Smooth muscle cell (in vitro differentiated cells): ENCODE measurements around the gene CFAP99. TPM values are rescaled to one million over a fixed set of nuclear protein-coding genes. Genes with fewer than 3 reads are reported as not detected.

Source experiments
- DNase-seq: peaks from one replicate; lab custom pipeline; 2025; ENCODE audit not compliant: unreplicated experiment; lab: John Stamatoyannopoulos, UW
- H2AFZ ChIP-seq: fragments of 200-600 bp; sonication (generic); 2 replicates; pipeline ENCODE4 v1.6.0; 2016; ENCODE audit warnings: antibody characterized with exemption, low read depth, mild to moderate bottlenecking
- H3F3A ChIP-seq: fragments of 200-600 bp; sonication (generic); 2 replicates; pipeline ENCODE4 v1.6.0; 2017; ENCODE audit warnings: antibody characterized with exemption, low read depth
- H3K27ac ChIP-seq: fragments of 200-600 bp; sonication (generic); 2 replicates; pipeline ENCODE4 v1.5.1; 2016; ENCODE audit warnings: low read depth, mild to moderate bottlenecking
- H3K27me3 ChIP-seq: fragments of 200-600 bp; sonication (generic); 2 replicates; pipeline ENCODE4 v1.6.1; 2016; ENCODE audit warnings: low read depth, mild to moderate bottlenecking
- H3K36me3 ChIP-seq: fragments of 200-600 bp; sonication (generic); 2 replicates; pipeline ENCODE4 v1.5.1; 2016; ENCODE audit warnings: low read depth
- H3K4me1 ChIP-seq: fragments of 200-600 bp; sonication (generic); 2 replicates; pipeline ENCODE4 v1.5.1; 2016; ENCODE audit warnings: low read depth
- H3K4me2 ChIP-seq: fragments of 200-600 bp; sonication (generic); 2 replicates; pipeline ENCODE4 v1.6.0; 2016; ENCODE audit warnings: mild to moderate bottlenecking
- H3K4me3 ChIP-seq: fragments of 200-600 bp; sonication (generic); 2 replicates; pipeline ENCODE4 v1.5.1; 2016; ENCODE audit warnings: mild to moderate bottlenecking
- H3K79me2 ChIP-seq: fragments of 200-600 bp; sonication (generic); 2 replicates; pipeline ENCODE4 v1.6.0; 2016; ENCODE audit warnings: low read depth, mild to moderate bottlenecking
- H3K9ac ChIP-seq: fragments of 200-600 bp; sonication (generic); 2 replicates; pipeline ENCODE4 v1.6.0; 2016; ENCODE audit warnings: low read depth
- H3K9me3 ChIP-seq: fragments of 200-600 bp; sonication (generic); replicated peaks from 2 replicates; pipeline ENCODE4 v1.5.1; 2016; ENCODE audit warnings: low read depth
- H4K20me1 ChIP-seq: fragments of 200-600 bp; sonication (generic); 2 replicates; pipeline ENCODE4 v1.6.0; 2016; ENCODE audit warnings: low read depth
- WGBS: methylation state at CpG from one replicate; pipeline ENCODE4 v1.1.7; 2016; ENCODE audit warnings: low lambda C conversion rate; 5-methylcytosine and 5-hydroxymethylcytosine counted together
- polyA plus RNA-seq: library from polyadenylated mRNA; unstranded; fragments of >200 nt; fragmentation: Nextera tagmentation; extraction: Ambion mirVana; gene quantifications from 2 replicates; pipeline ENCODE4 v1.2.1, GENCODE V29; 2016
- total RNA-seq: library from RNA; depleted of rRNA; stranded (reverse); fragments of >200 nt; gene quantifications from 2 replicates; pipeline ENCODE4 v1.2.3, GENCODE V29; 2014
- TF ChIP-seq, protein P1 (sequence below): fragments of 200-600 bp; sonication (generic); IDR thresholded peaks from 2 replicates; pipeline ENCODE4 v1.5.1; 2017; ENCODE audit warnings: borderline replicate concordance, mild to moderate bottlenecking, antibody characterized with exemption; ENCODE audit not compliant: insufficient read depth, poor library complexity, severe bottlenecking

CFAP99 gene
- total and polyA plus RNA-seq, 2 experiments from 2014 or later, result not detected

DNA sequence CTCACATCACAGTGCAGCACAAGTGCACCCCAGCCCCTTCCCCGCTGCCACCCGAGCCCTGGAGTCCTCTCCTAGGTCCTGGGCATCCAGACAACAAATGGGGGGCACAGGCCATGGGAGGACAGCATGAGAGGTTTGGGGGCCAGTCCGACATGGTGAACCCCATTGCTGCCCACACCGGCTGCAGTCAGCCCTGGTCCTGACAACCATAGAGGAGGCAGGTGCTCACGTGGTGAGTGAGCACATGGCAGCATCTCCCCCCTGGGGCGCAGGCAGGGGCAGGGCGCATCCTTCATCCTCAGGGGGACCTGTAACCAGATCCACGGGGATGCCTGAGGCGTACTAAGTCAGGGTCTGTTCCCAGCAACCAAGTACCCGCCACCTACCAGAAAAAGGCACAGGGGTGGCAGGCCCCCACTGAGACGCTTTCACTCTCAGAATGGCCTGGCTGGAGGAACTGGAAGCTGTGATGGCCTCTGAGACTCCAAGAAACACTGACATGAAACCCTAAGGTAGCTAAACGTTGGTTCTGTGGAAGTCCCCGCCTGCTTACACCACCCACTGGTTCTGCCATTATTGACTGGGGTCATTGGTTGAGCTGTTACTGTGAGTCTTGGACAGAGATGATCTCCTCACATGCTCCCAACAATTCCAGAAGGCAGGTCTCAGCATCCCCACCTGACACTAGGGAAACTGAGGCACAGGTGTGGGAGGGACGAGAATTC lies 6.8 kb upstream of the CFAP99 start:
- peaks cover 4% of the 10 kb centered on the region for H3F3A ChIP-seq
- H3K36me3 ChIP-seq, result no peaks in the 10 kb centered on the region
- peak overlapping the region; percentile 75 for H3K4me2 ChIP-seq
- peaks cover 8% of the 10 kb centered on the region for H3K4me1 ChIP-seq
- no peak overlapping the region for H3K27ac ChIP-seq
- H3K9me3 ChIP-seq, result no peaks in the 10 kb centered on the region
- WGBS, result 90% methylated on average over 14 of the region's 14 CpGs
- H3K4me3 ChIP-seq, result no peak overlapping the region
- no peak for DNase-seq
- H3K27me3 ChIP-seq, result peaks cover 36% of the 10 kb centered on the region
- TF ChIP-seq, protein P1, sequence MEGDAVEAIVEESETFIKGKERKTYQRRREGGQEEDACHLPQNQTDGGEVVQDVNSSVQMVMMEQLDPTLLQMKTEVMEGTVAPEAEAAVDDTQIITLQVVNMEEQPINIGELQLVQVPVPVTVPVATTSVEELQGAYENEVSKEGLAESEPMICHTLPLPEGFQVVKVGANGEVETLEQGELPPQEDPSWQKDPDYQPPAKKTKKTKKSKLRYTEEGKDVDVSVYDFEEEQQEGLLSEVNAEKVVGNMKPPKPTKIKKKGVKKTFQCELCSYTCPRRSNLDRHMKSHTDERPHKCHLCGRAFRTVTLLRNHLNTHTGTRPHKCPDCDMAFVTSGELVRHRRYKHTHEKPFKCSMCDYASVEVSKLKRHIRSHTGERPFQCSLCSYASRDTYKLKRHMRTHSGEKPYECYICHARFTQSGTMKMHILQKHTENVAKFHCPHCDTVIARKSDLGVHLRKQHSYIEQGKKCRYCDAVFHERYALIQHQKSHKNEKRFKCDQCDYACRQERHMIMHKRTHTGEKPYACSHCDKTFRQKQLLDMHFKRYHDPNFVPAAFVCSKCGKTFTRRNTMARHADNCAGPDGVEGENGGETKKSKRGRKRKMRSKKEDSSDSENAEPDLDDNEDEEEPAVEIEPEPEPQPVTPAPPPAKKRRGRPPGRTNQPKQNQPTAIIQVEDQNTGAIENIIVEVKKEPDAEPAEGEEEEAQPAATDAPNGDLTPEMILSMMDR, result no peak
- H3K9ac ChIP-seq, result no peak overlapping the region
- no peak overlapping the region for H2AFZ ChIP-seq
- H4K20me1 ChIP-seq, result no peaks in the 10 kb centered on the region
- no peaks in the 10 kb centered on the region for H3K79me2 ChIP-seq

DNA sequence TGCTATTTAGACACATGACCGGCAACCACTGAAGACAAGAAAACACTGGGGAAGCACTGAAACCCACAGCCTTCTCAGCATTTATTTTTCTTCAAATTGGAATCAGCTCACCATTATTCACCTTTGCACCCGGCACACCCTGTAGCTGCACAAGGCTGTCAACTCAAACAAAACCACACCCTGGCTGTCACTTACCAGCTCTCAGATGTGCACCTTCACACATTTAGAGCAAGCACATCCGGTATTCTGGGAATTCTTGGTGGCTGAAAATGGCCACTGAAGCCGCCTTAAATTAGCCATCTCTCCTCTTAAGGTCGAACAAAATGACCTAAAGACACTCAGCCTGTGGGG lies 6.2 kb upstream of the CFAP99 start:
- Histone ChIP-seq H4K20me1 (no peaks in the 10 kb centered on the region), H3K9me3 (no peaks in the 10 kb centered on the region), H3K9ac (peak overlapping the region; percentile 42), H3K27ac (peak overlapping the region; percentile 59), H3K4me1 (peaks cover 9% of the 10 kb centered on the region), H3K36me3 (no peaks in the 10 kb centered on the region), H2AFZ (peak overlapping the region; percentile 58), H3K4me2 (peak overlapping the region; percentile 75), H3K4me3 (peak overlapping the region; percentile 37), H3K79me2 (no peaks in the 10 kb centered on the region), H3K27me3 (peaks cover 37% of the 10 kb centered on the region), H3F3A (peaks cover 4% of the 10 kb centered on the region)
- 43% methylated on average over 5 of the region's 5 CpGs for WGBS
- TF ChIP-seq, protein P1, result no peak
- DNase-seq, result no peak

DNA sequence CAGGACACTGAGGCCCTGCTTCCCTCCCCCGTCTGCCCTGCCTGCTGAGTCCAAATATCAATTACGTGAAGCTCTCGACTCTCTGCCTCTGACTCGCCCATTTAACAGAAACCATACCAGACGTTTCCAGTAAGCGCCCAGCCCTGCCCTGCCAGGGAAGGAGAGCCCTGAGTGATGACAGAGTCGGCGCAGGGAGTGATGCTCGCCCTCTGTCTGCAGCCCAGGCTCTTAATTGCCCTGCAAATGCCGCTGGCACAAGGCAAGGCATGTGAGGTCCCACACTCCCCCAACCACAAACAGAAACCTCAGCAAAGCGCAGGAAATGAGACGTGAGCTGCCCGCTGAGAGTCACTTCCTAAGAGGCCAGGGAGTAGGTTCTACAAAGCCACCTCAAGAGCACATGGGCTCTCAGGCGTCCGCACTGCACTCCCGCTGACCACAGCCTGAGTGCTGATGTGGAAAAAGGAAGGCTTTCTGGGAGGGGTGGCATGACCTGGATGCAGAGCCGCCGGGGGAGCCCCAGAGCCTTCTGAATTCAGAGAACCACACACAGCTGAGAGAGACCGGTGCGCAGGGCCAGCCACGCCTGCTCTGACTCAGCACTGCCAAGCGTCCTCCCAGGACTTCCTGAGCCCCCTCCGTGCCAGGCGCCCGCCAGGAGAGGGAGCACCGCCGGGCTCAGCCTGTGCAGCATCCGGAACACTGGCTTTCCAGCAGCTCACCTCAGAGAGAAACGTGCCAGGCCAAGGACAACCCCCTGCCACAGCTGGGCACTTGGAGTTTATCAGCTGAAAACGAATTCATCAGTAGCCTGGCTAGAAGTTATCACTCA lies 5.7 kb upstream of the CFAP99 start:
- peak; percentile 69 for DNase-seq
- Histone ChIP-seq H3K9ac (peak overlapping the region; percentile 42), H3K79me2 (no peaks in the 10 kb centered on the region), H3K9me3 (no peaks in the 10 kb centered on the region), H3K27me3 (peaks cover 43% of the 10 kb centered on the region), H4K20me1 (no peaks in the 10 kb centered on the region), H2AFZ (peak overlapping the region; percentile 58), H3K4me1 (peaks cover 9% of the 10 kb centered on the region), H3F3A (peaks cover 4% of the 10 kb centered on the region), H3K4me2 (peak overlapping the region; percentile 75), H3K4me3 (peak overlapping the region; percentile 37), H3K36me3 (no peaks in the 10 kb centered on the region), H3K27ac (peak overlapping the region; percentile 59)
- TF ChIP-seq, protein P1, result peak; percentile 40
- 3% methylated on average over 30 of the region's 30 CpGs for WGBS
